Panc1 (cell line): ENCODE data around the gene FCHSD2.

Experiments
- POLR2AphosphoS5 ChIP-seq: IDR thresholded peaks from 2 replicates; pipeline ENCODE4 v1.6.1; 2012; ENCODE audit warnings: mild to moderate bottlenecking, low read depth, low read length, moderate library complexity
- TF ChIP-seq, protein P1 (sequence below): fragments of 450-650 bp; IDR thresholded peaks from 2 replicates; pipeline ENCODE4 v1.5.1; 2017; ENCODE audit warnings: mild to moderate bottlenecking

GRCh38 chr11:73012121-73012863 lies 129.8 kb downstream of the FCHSD2 start:
- no peak for TF ChIP-seq POLR2AphosphoS5
- TF ChIP-seq, protein P1, sequence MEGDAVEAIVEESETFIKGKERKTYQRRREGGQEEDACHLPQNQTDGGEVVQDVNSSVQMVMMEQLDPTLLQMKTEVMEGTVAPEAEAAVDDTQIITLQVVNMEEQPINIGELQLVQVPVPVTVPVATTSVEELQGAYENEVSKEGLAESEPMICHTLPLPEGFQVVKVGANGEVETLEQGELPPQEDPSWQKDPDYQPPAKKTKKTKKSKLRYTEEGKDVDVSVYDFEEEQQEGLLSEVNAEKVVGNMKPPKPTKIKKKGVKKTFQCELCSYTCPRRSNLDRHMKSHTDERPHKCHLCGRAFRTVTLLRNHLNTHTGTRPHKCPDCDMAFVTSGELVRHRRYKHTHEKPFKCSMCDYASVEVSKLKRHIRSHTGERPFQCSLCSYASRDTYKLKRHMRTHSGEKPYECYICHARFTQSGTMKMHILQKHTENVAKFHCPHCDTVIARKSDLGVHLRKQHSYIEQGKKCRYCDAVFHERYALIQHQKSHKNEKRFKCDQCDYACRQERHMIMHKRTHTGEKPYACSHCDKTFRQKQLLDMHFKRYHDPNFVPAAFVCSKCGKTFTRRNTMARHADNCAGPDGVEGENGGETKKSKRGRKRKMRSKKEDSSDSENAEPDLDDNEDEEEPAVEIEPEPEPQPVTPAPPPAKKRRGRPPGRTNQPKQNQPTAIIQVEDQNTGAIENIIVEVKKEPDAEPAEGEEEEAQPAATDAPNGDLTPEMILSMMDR = no peak
